ENCODE data around the gene E2F4.

- no peak for TF ChIP-seq CTCF (conservative IDR thresholded peaks at IDR 0.05; ENCODE audit: low read depth, low read length)
- no peak for TF ChIP-seq EZH2phosphoT487 (IDR thresholded peaks at IDR 0.05; ENCODE audit: borderline replicate concordance, low read length)
- TF ChIP-seq EZH2 (IDR thresholded peaks at IDR 0.05; ENCODE audit: low read length, unreplicated experiment), result no peak
These were observed 44.0 kb downstream of the E2F4 start for GRCh38 chr16:67235816-67236562.
